Hepatocyte (in vitro differentiated cells): ENCODE measurements around the gene ZNF521. TPM values are rescaled to one million over a fixed set of nuclear protein-coding genes. Genes with fewer than 3 reads are reported as not detected.

ENCODE experiments used
- DNase-seq: peaks from one replicate; pipeline ENCODE4 v3.0.0-alpha.2; 2016; ENCODE audit warnings: low spot score
- H2AFZ ChIP-seq: fragments of 200-600 bp; sonication (generic); 2 replicates; pipeline ENCODE4 v1.6.0; 2016; ENCODE audit warnings: antibody characterized with exemption, mild to moderate bottlenecking
- H3K27ac ChIP-seq: fragments of 200-600 bp; sonication (generic); 2 replicates; pipeline ENCODE4 v1.5.1; 2016; ENCODE audit warnings: mild to moderate bottlenecking
- H3K27me3 ChIP-seq: fragments of 200-600 bp; sonication (generic); 2 replicates; pipeline ENCODE4 v1.6.1; 2016
- H3K36me3 ChIP-seq: fragments of 200-600 bp; sonication (generic); replicated peaks from 2 replicates; pipeline ENCODE4 v1.5.1; 2016; ENCODE audit warnings: low read depth; ENCODE audit not compliant: insufficient read depth
- H3K4me1 ChIP-seq: fragments of 200-600 bp; sonication (generic); 2 replicates; pipeline ENCODE4 v1.5.1; 2016; ENCODE audit warnings: mild to moderate bottlenecking, moderate library complexity; ENCODE audit not compliant: insufficient read depth
- H3K4me2 ChIP-seq: fragments of 200-600 bp; sonication (generic); 2 replicates; pipeline ENCODE4 v1.6.0; 2016
- H3K4me3 ChIP-seq: fragments of 200-600 bp; sonication (generic); 2 replicates; pipeline ENCODE4 v1.5.1; 2016; ENCODE audit warnings: mild to moderate bottlenecking
- H3K79me2 ChIP-seq: fragments of 200-600 bp; sonication (generic); 2 replicates; pipeline ENCODE4 v1.6.0; 2017; ENCODE audit warnings: mild to moderate bottlenecking
- H3K9me2 ChIP-seq: fragments of 200-600 bp; sonication (generic); replicated peaks from 2 replicates; pipeline ENCODE4 v1.6.0; 2017; ENCODE audit warnings: mild to moderate bottlenecking; ENCODE audit not compliant: insufficient read depth
- H3K9me3 ChIP-seq: fragments of 200-600 bp; sonication (generic); 2 replicates; pipeline ENCODE4 v1.5.1; 2016; ENCODE audit warnings: low read depth, mild to moderate bottlenecking
- H4K20me1 ChIP-seq: fragments of 200-600 bp; sonication (generic); 2 replicates; pipeline ENCODE4 v1.6.0; 2016; ENCODE audit warnings: mild to moderate bottlenecking; ENCODE audit not compliant: insufficient read depth, poor library complexity, severe bottlenecking
- CTCF ChIP-seq: fragments of 200-600 bp; sonication (generic); IDR thresholded peaks from 2 replicates; pipeline ENCODE4 v1.5.1; 2016; ENCODE audit warnings: antibody characterized with exemption, mild to moderate bottlenecking; ENCODE audit not compliant: poor library complexity
- EZH2 ChIP-seq: fragments of 200-600 bp; sonication (generic); IDR thresholded peaks from 2 replicates; pipeline ENCODE4 v1.6.1; 2016; ENCODE audit warnings: antibody characterized with exemption, mild to moderate bottlenecking, borderline replicate concordance
- EZH2phosphoT487 ChIP-seq: fragments of 200-600 bp; sonication (generic); IDR thresholded peaks from one replicate; pipeline ENCODE4 v1.6.1; 2018; ENCODE audit warnings: antibody characterized with exemption, mild to moderate bottlenecking, low read depth, moderate library complexity; ENCODE audit not compliant: unreplicated experiment, severe bottlenecking
- WGBS: methylation state at CpG from one replicate; pipeline ENCODE4 v1.1.6; 2016; ENCODE audit warnings: low lambda C conversion rate; ENCODE audit errors: missing lambda C conversion rate; 5-methylcytosine and 5-hydroxymethylcytosine counted together
- polyA plus RNA-seq: library from polyadenylated mRNA; unstranded; fragments of >200 nt; fragmentation: Nextera tagmentation; extraction: Ambion mirVana; gene quantifications from 2 replicates; pipeline ENCODE4 v1.2.1, GENCODE V29; 2016
- total RNA-seq: library from RNA; depleted of rRNA; stranded (reverse); fragments of >200 nt; gene quantifications from 2 replicates; pipeline ENCODE4 v1.2.3, GENCODE V29; 2014

The ZNF521 gene
- total and polyA plus RNA-seq, 2 experiments from 2014 or later, result 9.0 to 16.3 TPM

DNA sequence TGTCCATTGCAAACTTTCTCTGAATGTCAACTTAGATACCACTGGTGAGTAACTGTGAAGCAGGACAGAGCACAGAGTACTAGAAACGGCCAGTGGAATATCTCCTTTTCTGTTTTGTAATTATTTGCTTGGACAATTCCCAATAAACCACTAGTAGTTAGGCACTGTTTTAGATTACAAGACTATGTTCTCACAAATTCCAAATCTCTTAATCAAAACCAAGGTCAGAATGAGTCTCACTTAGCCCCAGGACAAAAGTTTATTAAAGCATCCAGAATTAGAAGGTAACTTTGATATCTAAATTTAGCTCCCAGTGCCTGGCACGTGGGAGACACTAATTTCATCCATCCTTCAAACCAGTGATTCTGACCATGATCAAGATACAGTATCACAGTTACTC is 89.0 kb downstream of the ZNF521 start:
- H3K79me2 ChIP-seq, result no peaks in the 10 kb centered on the region
- H4K20me1 ChIP-seq, result no peaks in the 10 kb centered on the region
- DNase-seq, result no peak
- peaks cover 3% of the 10 kb centered on the region for H3K27me3 ChIP-seq
- no peak overlapping the region for H3K4me3 ChIP-seq
- H3K36me3 ChIP-seq, result no peaks in the 10 kb centered on the region
- no peaks in the 10 kb centered on the region for H3K4me1 ChIP-seq
- H2AFZ ChIP-seq, result no peak overlapping the region
- H3K27ac ChIP-seq, result no peak overlapping the region
- H3K4me2 ChIP-seq, result no peak overlapping the region
- no peaks in the 10 kb centered on the region for H3K9me3 ChIP-seq
- 33% methylated on average over 2 of the region's 2 CpGs for WGBS
- no peak for TF ChIP-seq EZH2phosphoT487
- no peak for TF ChIP-seq EZH2
- no peak for TF ChIP-seq CTCF
- H3K9me2 ChIP-seq, result no peaks in the 10 kb centered on the region

DNA sequence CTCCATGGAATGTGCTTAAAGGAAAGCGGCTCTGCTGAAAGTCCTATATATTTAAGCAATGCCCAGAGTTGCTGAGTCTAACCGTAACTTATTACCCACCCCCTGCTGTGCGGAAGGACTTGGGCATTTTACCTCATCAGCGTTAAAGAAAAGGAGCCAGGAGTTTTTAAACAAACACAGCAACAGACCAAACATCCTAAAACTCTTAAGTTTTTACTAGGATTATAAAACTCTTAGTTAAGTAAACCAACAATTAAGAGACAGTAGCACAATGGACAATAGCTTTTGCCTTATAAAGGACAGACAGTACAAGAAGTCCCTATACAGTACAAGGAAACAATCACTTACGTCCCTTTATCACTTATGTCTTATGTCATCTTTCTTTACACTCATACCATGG is 90.2 kb downstream of the ZNF521 start:
- no peak overlapping the region for H3K4me2 ChIP-seq
- no peaks in the 10 kb centered on the region for H4K20me1 ChIP-seq
- H3K36me3 ChIP-seq, result no peaks in the 10 kb centered on the region
- H3K4me1 ChIP-seq, result no peaks in the 10 kb centered on the region
- H3K9me2 ChIP-seq, result no peaks in the 10 kb centered on the region
- no peak overlapping the region for H2AFZ ChIP-seq
- H3K79me2 ChIP-seq, result no peaks in the 10 kb centered on the region
- H3K27me3 ChIP-seq, result peaks cover 3% of the 10 kb centered on the region
- DNase-seq, result no peak
- H3K4me3 ChIP-seq, result no peak overlapping the region
- 29% methylated on average over 5 of the region's 5 CpGs for WGBS
- no peak overlapping the region for H3K27ac ChIP-seq
- TF ChIP-seq EZH2phosphoT487, result no peak
- no peak for TF ChIP-seq CTCF
- no peak for TF ChIP-seq EZH2
- no peaks in the 10 kb centered on the region for H3K9me3 ChIP-seq

GRCh38 chr18:25256439-25256838 is 95.5 kb downstream of the ZNF521 start:
- Histone ChIP-seq H3K9me3 (no peaks in the 10 kb centered on the region), H3K36me3 (no peaks in the 10 kb centered on the region), H3K9me2 (no peaks in the 10 kb centered on the region), H2AFZ (no peak overlapping the region), H3K4me1 (no peaks in the 10 kb centered on the region), H3K79me2 (no peaks in the 10 kb centered on the region), H4K20me1 (no peaks in the 10 kb centered on the region), H3K27me3 (peaks cover 3% of the 10 kb centered on the region), H3K27ac (no peak overlapping the region), H3K4me3 (no peak overlapping the region), H3K4me2 (no peak overlapping the region)
- no peak for TF ChIP-seq CTCF
- no peak for TF ChIP-seq EZH2phosphoT487
- TF ChIP-seq EZH2, result no peak
- WGBS, result 80% methylated on average over 4 of the region's 4 CpGs
- no peak for DNase-seq

DNA sequence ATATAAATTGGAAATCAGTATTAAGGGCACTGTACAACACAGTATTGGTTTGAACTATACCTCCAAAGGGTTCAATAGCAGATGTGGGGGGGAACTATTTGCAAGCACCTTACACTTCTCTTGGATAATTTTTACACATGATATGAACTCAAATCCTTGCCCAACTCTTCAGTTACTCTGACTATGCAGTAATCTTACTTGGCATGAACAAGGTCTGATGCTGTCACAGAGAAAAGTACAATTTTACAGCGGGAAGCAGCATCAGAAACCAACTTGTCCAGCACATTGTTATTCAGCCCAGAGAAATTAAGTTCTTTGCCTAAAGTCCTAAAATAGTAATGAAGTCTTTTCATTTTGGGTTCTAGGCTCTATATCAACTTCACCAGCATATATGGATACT is 98.2 kb downstream of the ZNF521 start:
- Histone ChIP-seq H3K9me3 (no peaks in the 10 kb centered on the region), H3K27me3 (no peaks in the 10 kb centered on the region), H3K4me3 (no peak overlapping the region), H3K79me2 (no peaks in the 10 kb centered on the region), H3K9me2 (no peaks in the 10 kb centered on the region), H2AFZ (no peak overlapping the region), H3K4me1 (no peaks in the 10 kb centered on the region), H3K27ac (no peak overlapping the region), H3K4me2 (no peak overlapping the region), H4K20me1 (no peaks in the 10 kb centered on the region), H3K36me3 (no peaks in the 10 kb centered on the region)
- 94% methylated on average over 1 of the region's 1 CpG for WGBS
- no peak for DNase-seq
- no peak for TF ChIP-seq EZH2phosphoT487
- no peak for TF ChIP-seq CTCF
- no peak for TF ChIP-seq EZH2
